Upper lobe of left lung (tissue), 6 donors: ENCODE results near the gene EEF1E1. TPM values are rescaled to one million over a fixed set of nuclear protein-coding genes. Genes with fewer than 3 reads are reported as not detected.
"Not testable (repeated sequence)": the region's sequence is repeated elsewhere in the genome, so short reads cannot be mapped to it uniquely, and the experiment has no call there.

Experiments
- ATAC-seq, 2 donors: fragments of 200-7000 bp; cut with Tn5 transposase; one replicate each; pipeline ENCODE4 v1.9.1; 2022; ENCODE audit warnings: mild to moderate bottlenecking in 2 of 2, moderate library complexity in 2 of 2; ENCODE audit not compliant: low FRiP score in 2 of 2
- DNase-seq, 2 donors: peaks; one replicate each; pipeline ENCODE4 v3.0.0-alpha.2; 2019 to 2020
- H3K27ac ChIP-seq, 4 donors: fragments of 200-600 bp; sonication (generic); one replicate each; pipeline ENCODE4 v1.5.1; 2016 to 2019
- H3K27me3 ChIP-seq, 4 donors: fragments of 200-600 bp; sonication (generic); one replicate each; pipeline ENCODE4 v1.5.1; 2017 to 2019
- H3K36me3 ChIP-seq, 4 donors: fragments of 200-600 bp; sonication (generic); one replicate each; pipeline ENCODE4 v1.5.1; 2016 to 2019
- H3K4me1 ChIP-seq, 4 donors: fragments of 200-600 bp; sonication (generic); one replicate each; pipeline ENCODE4 v1.5.1; 2018 to 2019
- H3K4me3 ChIP-seq, 4 donors: fragments of 200-600 bp; sonication (generic); one replicate each; pipeline ENCODE4 v1.5.1; 2017 to 2019; ENCODE audit warnings: mild to moderate bottlenecking in 2 of 4, moderate library complexity in 1 of 4
- H3K9me3 ChIP-seq, 4 donors: fragments of 200-600 bp; sonication (generic); one replicate each; pipeline ENCODE4 v1.5.1; 2018 to 2019
- CTCF ChIP-seq, 6 experiments: fragments of 450-650 bp in 4 of 6; fragments of 200-600 bp in 2 of 6; sonication (generic) in 2 of 6; IDR thresholded peaks; one replicate each; pipeline ENCODE4 v1.5.1; 2016 to 2019; ENCODE audit warnings: antibody characterized with exemption in 6 of 6
- EP300 ChIP-seq, 4 donors: sonication (generic); formaldehyde crosslinking; IDR thresholded peaks; one replicate each; pipeline ENCODE4 v1.5.1; 2017; ENCODE audit warnings: antibody characterized with exemption in 4 of 4, control low read depth in 2 of 4
- POLR2A ChIP-seq, 4 donors: fragments of 450-650 bp; IDR thresholded peaks; one replicate each; pipeline ENCODE4 v1.5.1; 2016 to 2017; ENCODE audit warnings: antibody characterized with exemption in 4 of 4, mild to moderate bottlenecking in 2 of 4
- POLR2AphosphoS5 ChIP-seq, 2 donors: sonication (generic); formaldehyde crosslinking; IDR thresholded peaks; one replicate each; pipeline ENCODE4 v1.5.1; 2017; ENCODE audit warnings: antibody characterized with exemption in 2 of 2
- WGBS, 2 donors: methylation state at CpG; one replicate each; pipeline ENCODE4 v1.1.5; 2017 to 2018; 5-methylcytosine and 5-hydroxymethylcytosine counted together
- total RNA-seq, 6 donors: library from RNA; depleted of rRNA in 4 of 6; stranded (reverse); fragments of >200 nt in 4 of 6; gene quantifications; one replicate each; pipeline versions ENCODE4 v1.1.0 to v1.2.1, GENCODE V29; 2016 to 2021
- donor health status: DM: no; HTN: no; CAD: no; lungs with moderate emphysema.
- donor health status: DM: no; HTN: yes; CAD: no; lungs with severe emphysema.

Gene EEF1E1
- total RNA-seq, 6 donors from 2014 or later = 7.7 to 59.9 (median 15.3) TPM

GRCh38 chr6:8043221-8043620, 59.1 kb downstream of the EEF1E1 start:
- WGBS, 2 donors = 65 to 67% methylated on average over 3 of the region's 3 CpGs
- H3K4me1 ChIP-seq = no peaks in the 10 kb centered on the region
- H3K9me3 ChIP-seq = no peaks in the 10 kb centered on the region
- TF ChIP-seq POLR2A (IDR thresholded peaks at IDR 0.05) (no peak), CTCF (IDR thresholded peaks at IDR 0.05) (no peak), EP300 (IDR thresholded peaks at IDR 0.05) (no peak), POLR2AphosphoS5 (IDR thresholded peaks at IDR 0.05) (no peak)
- peaks cover 0 to 28% (median 7%) of the 10 kb centered on the region in 4 donors for H3K36me3 ChIP-seq
- no peak overlapping the region for H3K27ac ChIP-seq
- ATAC-seq = no peak
- H3K4me3 ChIP-seq = no peak overlapping the region
- H3K27me3 ChIP-seq = no peaks in the 10 kb centered on the region
- no peak for DNase-seq

GRCh38 chr6:8041913-8042583, 60.3 kb downstream of the EEF1E1 start:
- WGBS, 2 donors = 90 to 94% methylated on average over 9 of the region's 9 CpGs
- no peaks in the 10 kb centered on the region for H3K27me3 ChIP-seq
- H3K4me3 ChIP-seq = no peak overlapping the region
- no peaks in the 10 kb centered on the region for H3K4me1 ChIP-seq
- no peak for ATAC-seq
- peaks cover 0 to 28% (median 7%) of the 10 kb centered on the region in 4 donors for H3K36me3 ChIP-seq
- no peak overlapping the region for H3K27ac ChIP-seq
- no peak for DNase-seq
- TF ChIP-seq CTCF (IDR thresholded peaks at IDR 0.05) = no peak
- no peak for TF ChIP-seq EP300 (IDR thresholded peaks at IDR 0.05)
- TF ChIP-seq POLR2AphosphoS5 (IDR thresholded peaks at IDR 0.05) = no peak
- no peak for TF ChIP-seq POLR2A (IDR thresholded peaks at IDR 0.05)
- no peaks in the 10 kb centered on the region for H3K9me3 ChIP-seq

GRCh38 chr6:8034107-8034506, 68.2 kb downstream of the EEF1E1 start:
- not testable (repeated sequence) for DNase-seq, H3K27me3 ChIP-seq, H3K9me3 ChIP-seq, ATAC-seq, H3K27ac ChIP-seq, H3K4me3 ChIP-seq, H3K36me3 ChIP-seq, H3K4me1 ChIP-seq
- 92 to 93% methylated on average over 3 of the region's 3 CpGs for WGBS, 2 donors

- WGBS, 2 donors = 88 to 90% methylated on average over 5 of the region's 5 CpGs
- DNase-seq (no peak), ATAC-seq (no peak)
- H3K9me3 ChIP-seq = no peaks in the 10 kb centered on the region
- no peak overlapping the region for H3K27ac ChIP-seq
- peaks cover 0 to 3% (median 0%) of the 10 kb centered on the region in 4 donors for H3K36me3 ChIP-seq
- TF ChIP-seq CTCF (IDR thresholded peaks at IDR 0.05) = no peak
- no peak for TF ChIP-seq POLR2AphosphoS5 (IDR thresholded peaks at IDR 0.05)
- no peak for TF ChIP-seq POLR2A (IDR thresholded peaks at IDR 0.05)
- no peak for TF ChIP-seq EP300 (IDR thresholded peaks at IDR 0.05)
- H3K4me1 ChIP-seq = peaks cover 0 to 14% (median 6%) of the 10 kb centered on the region in 4 donors
- H3K4me3 ChIP-seq = no peak overlapping the region
- no peaks in the 10 kb centered on the region for H3K27me3 ChIP-seq
These were observed 71.4 kb downstream of the EEF1E1 start for GRCh38 chr6:8030920-8031319.

Other genes starting within 250 kb of the EEF1E1 start
- 100 to 1,000 TPM in 4 of 6 donors, 10 to 100 TPM in 2; 52.4 to 177 (median 132) TPM for gene TXNDC5, start 191.8 kb downstream of the EEF1E1 start, total RNA-seq
- 10 to 100 TPM; 10.0 to 15.0 (median 11.9) TPM for gene BLOC1S5, start 38.2 kb downstream of the EEF1E1 start, total RNA-seq